Measurements from ENCODE around the gene STT3A. TPM values are rescaled to one million over a fixed set of nuclear protein-coding genes. Genes with fewer than 3 reads are reported as not detected.

The STT3A gene
- total RNA-seq, result 192 and 246 TPM in 2 replicates

GRCh38 chr11:125592305-125593113 lies at the start of gene STT3A:
STT3A (plus strand) TSS chr11:125592852; CDS start chr11:125595916, 3,064 bp downstream.

GRCh38 chr11:125568970-125569914 lies 23.4 kb upstream of the STT3A start, which contains the start of gene EI24:
EI24 (plus strand) TSS chr11:125569477; CDS start chr11:125572528, 3,051 bp downstream.

GRCh38 chr11:125624756-125625213 lies 32.1 kb downstream of the STT3A start, which contains the start of gene CHEK1:
CHEK1 (plus strand) TSS chr11:125625163; CDS start chr11:125626769, 1,606 bp downstream.

Other genes starting within 250 kb of the STT3A start
- 92.8 and 123 TPM in 2 replicates for gene FEZ1, start 96.6 kb upstream of the STT3A start, total RNA-seq
- 95.4 and 159 TPM in 2 replicates for gene EI24, start 23.4 kb upstream of the STT3A start, total RNA-seq
- 22.0 and 47.6 TPM in 2 replicates for gene CHEK1, start 32.3 kb downstream of the STT3A start, total RNA-seq
- under 0.01 and 0.15 TPM in 2 replicates for gene ACRV1, start 88.0 kb downstream of the STT3A start, total RNA-seq
- not detected in 2 replicates for gene PATE1, start 153.4 kb downstream of the STT3A start, total RNA-seq
- gene PATE2, start 186.0 kb downstream of the STT3A start, total RNA-seq, result 0.29 and 0.66 TPM in 2 replicates
- not detected in 2 replicates for gene PATE3, start 195.3 kb downstream of the STT3A start, total RNA-seq
- gene PATE4, start 240.5 kb downstream of the STT3A start, total RNA-seq, result not detected in 2 replicates

All from smooth muscle cell of trachea (primary cell).